Stomach smooth muscle (tissue), 2 donors: ENCODE data around the gene CDS2.

ENCODE experiments used
- H3K27ac ChIP-seq: one replicate; pipeline ENCODE4 v1.7.0; 2013; ENCODE audit warnings: mild to moderate bottlenecking, low read length, inconsistent platforms
- H3K27me3 ChIP-seq, 2 donors: one replicate each; pipeline ENCODE4 v1.7.0; 2013; ENCODE audit warnings: low read length in 2 of 2; ENCODE audit not compliant: insufficient read depth in 2 of 2, control insufficient read depth in 1 of 2
- H3K36me3 ChIP-seq, 2 donors: one replicate each; pipeline ENCODE4 v1.7.0; 2013; ENCODE audit warnings: low read length in 2 of 2; ENCODE audit not compliant: control insufficient read depth in 2 of 2, insufficient read depth in 2 of 2
- H3K4me1 ChIP-seq: one replicate; pipeline ENCODE4 v1.7.0; 2013; ENCODE audit warnings: low read length; ENCODE audit not compliant: control insufficient read depth, insufficient read depth
- H3K4me3 ChIP-seq, 2 donors: one replicate each; pipeline ENCODE4 v1.7.0; 2013; ENCODE audit warnings: low read length in 2 of 2
- H3K9ac ChIP-seq, 2 donors: one replicate each; pipeline ENCODE4 v1.7.0; 2013; ENCODE audit warnings: low read length in 2 of 2, mild to moderate bottlenecking in 1 of 2
- H3K9me3 ChIP-seq, 2 donors: one replicate each; pipeline ENCODE4 v1.7.0; 2013; ENCODE audit warnings: low read length in 2 of 2; ENCODE audit not compliant: control insufficient read depth in 2 of 2
- donor health status: healthy.
- donor health status: Pancreatic carcinoma.

Gene CDS2

DNA sequence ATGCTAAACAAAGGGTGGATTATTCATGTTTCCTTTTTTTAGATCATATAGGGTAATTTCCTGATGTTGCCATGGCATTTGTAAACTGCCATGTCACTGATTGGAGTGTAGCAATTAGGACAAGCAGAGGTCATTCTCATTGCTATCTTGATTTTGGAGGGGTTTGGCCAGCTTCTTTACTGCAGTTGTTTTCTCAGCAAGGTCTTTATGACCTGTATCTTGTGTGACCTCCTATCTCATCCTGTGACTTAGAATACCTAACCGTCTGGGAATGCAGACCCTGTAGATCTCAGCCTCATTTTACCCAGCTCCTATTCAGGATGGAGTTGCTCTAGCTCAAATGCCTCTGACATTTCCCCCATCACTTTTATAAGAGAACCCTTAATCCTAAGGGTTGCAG, 53.6 kb downstream of the CDS2 start:
- Histone ChIP-seq H3K27me3 (no peaks in the 10 kb centered on the region), H3K9me3 (no peaks in the 10 kb centered on the region), H3K27ac (no peak overlapping the region), H3K9ac (no peak overlapping the region), H3K36me3 (peaks cover 23 to 29% of the 10 kb centered on the region in 2 donors), H3K4me3 (no peak overlapping the region), H3K4me1 (peaks cover 4% of the 10 kb centered on the region)

DNA sequence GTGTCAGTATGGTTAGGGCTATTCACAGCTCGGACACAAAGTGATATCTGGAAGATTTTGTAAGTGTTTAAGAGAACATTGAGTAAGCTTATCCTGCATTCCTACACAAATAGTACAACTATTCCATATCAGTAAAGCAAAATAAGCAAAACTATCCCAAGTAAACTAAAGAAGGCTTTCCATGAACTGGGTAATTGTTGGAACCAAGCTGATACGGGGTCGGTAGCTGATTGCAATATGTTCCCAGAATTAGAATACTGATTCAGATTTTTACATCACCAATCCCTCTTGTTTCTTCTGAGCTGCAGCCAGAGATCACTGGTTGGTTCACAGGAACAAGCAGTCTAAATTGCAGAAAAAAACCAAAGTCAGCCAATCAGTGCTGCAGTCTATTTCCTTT, 54.1 kb downstream of the CDS2 start:
- Histone ChIP-seq H3K36me3 (peaks cover 28 to 34% of the 10 kb centered on the region in 2 donors), H3K27ac (no peak overlapping the region)

DNA sequence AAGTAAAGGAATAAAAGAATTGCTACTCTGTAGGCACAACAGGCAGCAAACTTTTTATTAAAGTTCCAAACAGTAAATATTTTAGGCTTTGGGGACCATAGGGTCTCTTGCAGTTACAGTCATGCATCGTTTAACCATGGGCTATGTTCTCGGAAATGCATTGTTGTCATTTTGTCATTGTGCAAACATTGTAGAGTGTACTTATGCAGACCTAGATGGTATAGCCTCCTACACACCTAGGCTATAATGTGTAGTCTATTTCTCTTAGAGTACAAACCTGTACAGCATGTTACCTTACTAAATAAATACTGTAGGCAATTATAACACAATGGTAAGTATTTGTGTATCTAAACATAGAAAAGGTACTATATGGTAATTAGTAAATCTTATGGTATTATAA, 54.7 kb downstream of the CDS2 start:
- Histone ChIP-seq H3K27me3 (no peaks in the 10 kb centered on the region), H3K9ac (no peak overlapping the region), H3K4me3 (no peak overlapping the region), H3K4me1 (peaks cover 4% of the 10 kb centered on the region), H3K9me3 (no peaks in the 10 kb centered on the region), H3K36me3 (peaks cover 31 to 39% of the 10 kb centered on the region in 2 donors), H3K27ac (no peak overlapping the region)

More for the DNA sequence above, 54.1 kb downstream of the CDS2 start:
- H3K9me3 ChIP-seq, result no peaks in the 10 kb centered on the region
- no peak overlapping the region for H3K4me3 ChIP-seq
- H3K27me3 ChIP-seq, result no peaks in the 10 kb centered on the region
- peaks cover 4% of the 10 kb centered on the region for H3K4me1 ChIP-seq
- no peak overlapping the region for H3K9ac ChIP-seq

DNA sequence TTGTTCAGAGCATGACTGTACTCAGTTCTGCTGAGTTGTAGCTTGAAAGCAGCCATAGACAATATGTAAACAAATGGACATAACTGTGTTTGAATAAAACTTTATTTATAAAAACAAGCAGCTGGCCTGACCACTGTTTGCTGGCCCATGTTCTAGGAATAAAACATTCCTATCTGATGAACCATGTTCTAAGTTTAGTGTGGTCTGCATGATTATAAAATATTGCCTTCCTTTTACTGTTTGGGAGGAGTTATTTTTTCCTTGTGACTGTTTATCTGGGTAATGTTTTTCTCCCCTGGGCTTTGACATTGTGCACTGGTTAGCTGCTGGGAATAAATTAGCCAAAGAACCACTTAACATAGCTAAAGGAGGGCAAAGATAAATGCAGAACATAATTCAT, 55.1 kb downstream of the CDS2 start:
- H3K4me1 ChIP-seq, result peaks cover 4% of the 10 kb centered on the region
- H3K27ac ChIP-seq, result no peak overlapping the region
- no peaks in the 10 kb centered on the region for H3K9me3 ChIP-seq
- no peak overlapping the region for H3K4me3 ChIP-seq
- no peak overlapping the region for H3K9ac ChIP-seq
- peaks cover 32 to 38% of the 10 kb centered on the region in 2 donors for H3K36me3 ChIP-seq
- H3K27me3 ChIP-seq, result no peaks in the 10 kb centered on the region

DNA sequence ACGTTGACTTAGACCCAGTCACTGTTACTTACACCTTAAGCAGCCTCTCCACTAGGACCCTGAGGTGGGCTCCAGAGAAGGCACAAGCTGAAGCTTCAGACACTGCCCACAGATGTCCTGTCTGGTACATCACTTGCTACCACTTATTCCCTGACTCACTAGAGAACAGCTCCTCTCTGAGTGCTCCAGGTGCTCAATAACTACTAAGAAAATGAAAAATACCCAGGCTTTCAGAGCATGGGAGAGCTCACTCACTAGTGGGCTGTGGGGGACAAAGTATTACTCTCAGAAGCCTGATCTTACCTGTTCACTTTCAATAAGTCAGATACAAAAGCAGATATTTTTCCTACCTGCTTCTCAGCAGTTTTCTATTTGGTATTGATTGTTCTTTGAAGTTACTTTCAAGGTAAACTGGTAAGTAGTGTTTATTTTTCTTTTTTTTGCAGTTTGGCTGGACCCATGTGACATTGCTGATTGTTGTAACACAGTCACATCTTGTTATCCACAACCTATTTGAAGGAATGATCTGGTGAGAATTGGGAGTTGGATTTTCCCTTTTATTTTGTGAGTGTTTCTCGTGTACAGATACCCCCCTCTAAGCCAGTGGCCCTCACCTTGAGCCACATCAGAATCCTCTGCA, 55.9 kb downstream of the CDS2 start:
- Histone ChIP-seq H3K4me3 (no peak overlapping the region), H3K9me3 (no peaks in the 10 kb centered on the region), H3K4me1 (peaks cover 4% of the 10 kb centered on the region), H3K9ac (no peak overlapping the region), H3K27ac (no peak overlapping the region), H3K36me3 (peaks cover 32 to 34% of the 10 kb centered on the region in 2 donors), H3K27me3 (no peaks in the 10 kb centered on the region)

DNA sequence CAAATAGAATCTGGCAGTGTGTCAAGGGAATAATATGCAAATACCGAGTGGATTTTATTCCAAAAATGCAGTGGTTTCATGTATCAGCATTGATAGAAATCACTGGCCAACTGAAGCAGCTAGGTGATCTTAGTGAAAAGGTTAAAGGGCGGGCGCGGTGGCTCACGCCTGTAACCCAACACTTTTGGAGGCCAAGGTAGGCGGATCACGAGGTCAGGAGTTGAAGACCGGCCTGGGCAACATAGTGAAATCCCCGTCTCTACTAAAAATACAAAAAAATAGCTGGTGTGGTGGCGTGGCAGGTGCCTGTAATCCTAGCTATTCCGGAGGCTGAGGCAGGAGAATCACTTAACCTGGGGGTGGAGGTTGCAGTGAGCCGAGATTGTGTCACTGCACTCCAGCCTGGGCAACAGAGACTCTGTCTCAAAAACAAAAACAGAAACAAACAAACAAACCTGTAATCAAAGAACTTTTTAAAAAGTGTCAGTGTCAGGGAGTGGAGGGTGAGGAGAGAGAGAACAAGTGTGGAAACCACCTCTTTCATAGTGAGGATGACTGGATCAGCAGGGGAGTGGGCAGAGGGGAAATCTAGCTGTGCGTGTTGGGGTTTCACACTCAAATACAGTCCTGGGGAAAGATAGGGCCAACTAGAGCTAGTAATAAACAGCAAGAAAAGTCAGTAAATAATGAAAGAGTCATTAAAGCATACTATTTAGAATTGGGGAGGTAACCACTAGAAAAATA, 57.1 kb downstream of the CDS2 start:
- H3K27ac ChIP-seq, result no peak overlapping the region
- H3K36me3 ChIP-seq, result peaks cover 33 to 37% of the 10 kb centered on the region in 2 donors
- H3K27me3 ChIP-seq, result no peaks in the 10 kb centered on the region
- H3K9ac ChIP-seq, result no peak overlapping the region
- H3K9me3 ChIP-seq, result no peaks in the 10 kb centered on the region
- H3K4me3 ChIP-seq, result no peak overlapping the region
- H3K4me1 ChIP-seq, result peaks cover 4% of the 10 kb centered on the region

DNA sequence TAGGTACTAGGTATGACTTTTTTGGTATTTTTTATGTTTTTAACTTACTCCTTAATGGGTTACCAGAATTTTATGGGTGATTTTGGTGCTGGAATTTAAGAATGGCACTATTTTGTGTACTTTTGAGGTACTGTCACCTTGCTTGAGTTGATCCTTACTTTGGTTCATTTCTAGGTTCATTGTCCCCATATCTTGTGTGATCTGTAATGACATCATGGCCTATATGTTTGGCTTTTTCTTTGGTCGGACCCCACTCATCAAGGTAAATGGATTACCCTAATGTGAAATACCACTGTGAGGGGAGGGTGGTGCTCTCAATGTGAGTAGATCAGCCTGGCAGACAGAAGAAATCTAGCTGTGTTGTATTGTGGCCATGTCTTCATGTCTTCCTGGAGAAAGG, 57.9 kb downstream of the CDS2 start:
- H3K27ac ChIP-seq, result no peak overlapping the region
- H3K27me3 ChIP-seq, result no peaks in the 10 kb centered on the region
- H3K9ac ChIP-seq, result no peak overlapping the region
- peaks cover 37 to 44% of the 10 kb centered on the region in 2 donors for H3K36me3 ChIP-seq
- peaks cover 4% of the 10 kb centered on the region for H3K4me1 ChIP-seq
- no peak overlapping the region for H3K4me3 ChIP-seq
- H3K9me3 ChIP-seq, result no peaks in the 10 kb centered on the region

DNA sequence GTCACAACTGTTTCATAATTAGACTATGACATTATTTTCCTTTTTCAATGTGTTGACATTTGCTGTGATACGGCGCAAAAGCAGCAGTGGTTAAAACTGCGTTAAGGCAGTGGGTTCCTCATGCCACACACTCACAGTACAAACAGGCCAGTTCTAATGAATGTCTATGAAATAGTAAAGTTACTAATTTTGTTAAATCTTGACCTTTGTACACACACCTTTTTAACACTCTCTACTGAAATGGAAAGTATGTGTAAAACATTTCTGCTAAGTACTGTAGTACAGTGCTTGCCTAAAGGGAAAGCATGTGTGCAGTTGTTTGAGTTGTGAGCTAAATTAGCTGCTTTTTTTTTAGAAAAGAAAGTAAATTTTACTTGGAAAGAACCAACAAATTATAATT, 60.3 kb downstream of the CDS2 start:
- no peaks in the 10 kb centered on the region for H3K27me3 ChIP-seq
- H3K27ac ChIP-seq, result no peak overlapping the region
- peaks cover 49% of the 10 kb centered on the region in 2 donors for H3K36me3 ChIP-seq
- peaks cover 8% of the 10 kb centered on the region for H3K4me1 ChIP-seq
- no peaks in the 10 kb centered on the region for H3K9me3 ChIP-seq
- H3K4me3 ChIP-seq, result no peak overlapping the region
- H3K9ac ChIP-seq, result no peak overlapping the region

DNA sequence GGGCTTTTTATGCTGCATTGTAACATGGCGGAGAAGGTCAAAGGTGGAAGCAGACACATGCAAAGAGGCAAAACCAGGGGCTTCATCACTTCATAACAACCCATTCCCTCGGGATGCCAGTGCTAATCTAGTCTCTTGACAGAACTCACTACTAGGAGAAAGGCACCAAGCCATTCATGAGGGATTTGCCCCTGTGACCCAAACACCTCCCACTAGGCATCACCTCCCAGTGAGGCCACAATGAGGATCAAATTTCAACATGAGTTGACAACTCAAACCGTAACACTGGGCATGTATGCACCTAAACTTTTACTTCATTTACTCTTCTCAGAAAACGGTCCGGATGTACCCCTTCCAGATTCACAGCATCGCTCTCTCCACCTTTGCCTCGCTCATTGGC, 61.9 kb downstream of the CDS2 start:
- no peak overlapping the region for H3K4me3 ChIP-seq
- peaks cover 40 to 53% of the 10 kb centered on the region in 2 donors for H3K36me3 ChIP-seq
- H3K27ac ChIP-seq, result no peak overlapping the region
- H3K9me3 ChIP-seq, result no peaks in the 10 kb centered on the region
- no peak overlapping the region for H3K9ac ChIP-seq
- no peaks in the 10 kb centered on the region for H3K27me3 ChIP-seq
- peaks cover 7% of the 10 kb centered on the region for H3K4me1 ChIP-seq

DNA sequence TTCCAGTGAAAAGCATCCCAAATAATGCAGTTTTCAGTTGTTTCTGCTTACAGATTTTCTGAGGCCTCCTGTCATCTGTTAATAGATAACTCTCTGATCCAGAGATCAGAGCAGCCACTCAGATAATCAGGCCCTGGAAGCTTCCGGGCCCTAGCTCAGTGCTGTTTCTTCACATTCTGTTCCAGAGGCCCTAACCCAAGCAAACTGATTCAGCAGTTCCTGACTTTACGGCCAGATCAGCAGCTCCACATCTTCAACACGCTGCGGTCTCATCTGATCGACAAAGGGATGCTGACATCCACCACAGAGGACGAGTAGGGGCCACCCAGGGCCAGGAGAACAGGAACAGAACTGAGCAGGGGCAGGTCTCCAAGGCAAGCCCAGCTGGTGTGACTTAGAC, 63.1 kb downstream of the CDS2 start:
- Histone ChIP-seq H3K36me3 (peaks cover 37 to 59% of the 10 kb centered on the region in 2 donors), H3K9ac (no peak overlapping the region), H3K27ac (no peak overlapping the region), H3K4me1 (peaks cover 7% of the 10 kb centered on the region), H3K4me3 (no peak overlapping the region), H3K9me3 (no peaks in the 10 kb centered on the region), H3K27me3 (no peaks in the 10 kb centered on the region)

DNA sequence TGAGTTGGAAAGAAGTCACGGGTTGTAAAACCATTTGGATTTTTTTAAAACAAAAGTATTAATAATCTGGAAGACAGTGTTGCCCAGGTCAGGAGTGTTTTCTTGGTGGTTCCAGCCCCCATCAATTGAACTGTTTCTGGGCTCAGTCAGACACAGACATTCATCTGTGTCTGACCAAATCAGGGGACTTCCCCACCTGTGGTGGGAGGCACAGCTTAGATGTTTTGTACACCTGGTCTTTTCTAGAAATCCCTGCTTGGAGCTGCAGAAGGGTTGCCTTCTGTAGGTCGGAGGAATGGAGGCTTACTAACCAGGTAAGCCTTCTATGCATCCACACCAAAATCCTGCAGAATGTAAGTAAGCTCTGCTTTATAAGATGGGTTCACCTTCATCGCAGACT, 63.6 kb downstream of the CDS2 start:
- Histone ChIP-seq H3K36me3 (peaks cover 42 to 61% of the 10 kb centered on the region in 2 donors), H3K9me3 (no peaks in the 10 kb centered on the region), H3K27ac (no peak overlapping the region)

More for the DNA sequence above, 63.6 kb downstream of the CDS2 start:
- Histone ChIP-seq H3K4me3 (no peak overlapping the region), H3K27me3 (no peaks in the 10 kb centered on the region), H3K9ac (no peak overlapping the region), H3K4me1 (peaks cover 7% of the 10 kb centered on the region)
